Ishikawa (cell line): Measurements from ENCODE around the gene GNAO1.

Source experiments
- MAX ChIP-seq: IDR thresholded peaks from 2 replicates; pipeline ENCODE4 v1.6.1; 2012
- RAD21 ChIP-seq: IDR thresholded peaks from 2 replicates; pipeline ENCODE4 v1.6.1; 2012; ENCODE audit warnings: low read depth

- TF ChIP-seq RAD21 (no peak), MAX (no peak)
Observed at GRCh38 chr16:56312028-56312300, 120.7 kb downstream of the GNAO1 start.
